Epidermal melanocyte (primary cell): Measurements from ENCODE around the gene DDX28.
A peak's percentile ranks its signal among the peaks of the same experiment; 100 is the strongest.
"Not testable (repeated sequence)": the region's sequence is repeated elsewhere in the genome, so short reads cannot be mapped to it uniquely, and the experiment has no call there.

Source experiments
- DNase-seq: peaks from one replicate; pipeline ENCODE4 v3.0.0; 2011; ENCODE audit warnings: low spot score; ENCODE audit not compliant: insufficient read length

The DDX28 gene

DNA sequence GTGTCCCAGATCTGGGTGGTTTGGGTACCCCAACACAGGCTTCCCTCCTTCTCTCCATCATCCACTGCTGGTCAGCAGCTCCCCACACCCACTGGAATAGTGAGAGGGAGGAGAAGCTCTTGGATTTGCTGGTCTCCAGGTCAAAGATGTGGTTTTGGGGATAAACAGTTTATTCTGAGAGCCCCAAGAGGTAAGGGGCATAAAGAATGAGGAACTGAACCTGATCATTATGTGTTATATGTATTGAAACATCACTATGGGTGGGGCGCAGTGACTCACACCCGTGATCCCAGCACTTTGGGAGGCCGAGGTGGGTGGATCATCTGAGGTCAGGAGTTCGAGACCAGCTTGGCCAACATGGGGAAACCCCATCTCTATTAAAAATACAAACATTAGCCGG, 27.6 kb downstream of the DDX28 start:
- peak; percentile 5 for DNase-seq

GRCh38 chr16:67994040-67994408, 29.0 kb downstream of the DDX28 start:
- DNase-seq: not testable (repeated sequence)

- DNase-seq: peak; percentile 81
These were observed 29.6 kb downstream of the DDX28 start for GRCh38 chr16:67993207-67994039.

GRCh38 chr16:67992661-67993206, 30.3 kb downstream of the DDX28 start:
- DNase-seq: peak; percentile 8

- no peak for DNase-seq
These were observed 33.0 kb downstream of the DDX28 start for GRCh38 chr16:67990018-67990386.

- peak; percentile 10 for DNase-seq
These were observed 33.6 kb downstream of the DDX28 start for GRCh38 chr16:67989322-67990017.

- no peak for DNase-seq
These were observed 34.4 kb downstream of the DDX28 start for GRCh38 chr16:67988675-67989074.

DNA sequence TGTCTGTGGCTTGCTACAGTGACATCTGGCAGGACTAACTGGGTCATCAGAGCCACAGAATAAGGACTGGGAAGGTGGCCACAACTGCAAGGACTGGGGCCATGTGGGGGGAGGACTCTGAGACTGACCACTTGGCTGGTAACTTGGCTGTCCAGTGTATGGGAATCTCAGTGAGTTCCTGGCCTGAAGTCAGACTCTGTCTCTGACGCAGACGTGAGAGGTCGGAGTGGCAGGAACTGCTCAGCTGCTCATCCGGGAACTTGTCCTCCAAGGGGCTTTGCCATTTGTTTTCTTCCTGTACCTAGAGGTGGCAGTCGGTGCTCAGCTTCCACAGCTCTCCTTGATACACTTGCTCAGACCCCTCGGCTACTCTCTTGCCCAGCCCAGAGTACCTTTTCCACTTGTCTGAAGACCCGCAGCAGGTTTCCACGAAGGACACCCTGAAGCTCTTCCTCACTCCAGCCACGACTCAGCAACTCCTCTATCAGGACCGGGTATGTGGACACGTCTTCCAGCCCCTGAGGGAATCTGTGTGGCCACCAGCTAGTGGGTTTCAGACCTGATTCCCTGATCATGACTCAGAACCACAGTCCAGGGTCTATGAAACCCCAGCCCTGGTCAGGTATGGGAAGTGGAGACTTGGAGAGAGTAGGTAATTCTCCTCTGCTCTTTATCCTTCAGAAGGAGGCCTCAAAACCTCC, 35.4 kb downstream of the DDX28 start:
- DNase-seq: no peak

- no peak for DNase-seq
These were observed 36.1 kb downstream of the DDX28 start for GRCh38 chr16:67986949-67987348.

DNA sequence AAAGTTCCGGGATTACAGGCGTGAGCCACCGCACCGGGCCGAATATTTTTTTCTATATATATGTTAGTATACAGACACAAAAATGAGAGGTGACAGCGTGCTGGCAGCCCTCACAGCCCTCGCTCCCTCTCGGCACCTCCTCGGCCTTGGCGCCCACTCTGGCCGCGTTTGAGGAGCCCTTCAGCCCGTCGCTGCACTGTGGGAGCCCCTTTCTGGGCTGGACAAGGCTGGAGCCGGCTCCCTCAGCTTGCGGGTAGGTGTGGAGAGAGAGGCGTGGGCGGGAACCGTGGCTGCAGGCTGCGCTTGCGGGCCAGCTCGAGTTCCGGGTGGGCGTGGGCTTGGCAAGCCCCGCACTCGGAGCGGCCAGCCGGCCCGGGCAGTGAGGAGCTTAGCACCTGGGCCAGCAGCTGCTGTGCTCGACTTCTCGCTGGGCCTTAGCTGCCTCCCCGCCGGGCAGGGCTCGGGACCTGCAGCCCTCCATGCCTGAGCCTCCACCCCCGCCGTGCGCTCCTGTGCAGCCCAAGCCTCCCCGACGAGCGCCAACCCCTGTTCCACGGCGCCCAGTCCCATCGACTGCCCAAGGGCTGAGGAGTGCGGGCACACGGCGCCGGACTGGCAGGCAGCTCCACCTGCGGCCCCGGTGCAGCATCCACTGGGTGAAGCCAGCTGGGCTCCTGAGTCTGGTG, 40.9 kb downstream of the DDX28 start:
- no peak for DNase-seq

GRCh38 chr16:67979955-67980678, 42.9 kb downstream of the DDX28 start, which contains the start of gene DPEP3:
Gene DPEP3, minus strand, starts transcription at chr16:67980499. Its CDS starts 119 bp downstream, at chr16:67980380.
- DNase-seq: no peak

DNA sequence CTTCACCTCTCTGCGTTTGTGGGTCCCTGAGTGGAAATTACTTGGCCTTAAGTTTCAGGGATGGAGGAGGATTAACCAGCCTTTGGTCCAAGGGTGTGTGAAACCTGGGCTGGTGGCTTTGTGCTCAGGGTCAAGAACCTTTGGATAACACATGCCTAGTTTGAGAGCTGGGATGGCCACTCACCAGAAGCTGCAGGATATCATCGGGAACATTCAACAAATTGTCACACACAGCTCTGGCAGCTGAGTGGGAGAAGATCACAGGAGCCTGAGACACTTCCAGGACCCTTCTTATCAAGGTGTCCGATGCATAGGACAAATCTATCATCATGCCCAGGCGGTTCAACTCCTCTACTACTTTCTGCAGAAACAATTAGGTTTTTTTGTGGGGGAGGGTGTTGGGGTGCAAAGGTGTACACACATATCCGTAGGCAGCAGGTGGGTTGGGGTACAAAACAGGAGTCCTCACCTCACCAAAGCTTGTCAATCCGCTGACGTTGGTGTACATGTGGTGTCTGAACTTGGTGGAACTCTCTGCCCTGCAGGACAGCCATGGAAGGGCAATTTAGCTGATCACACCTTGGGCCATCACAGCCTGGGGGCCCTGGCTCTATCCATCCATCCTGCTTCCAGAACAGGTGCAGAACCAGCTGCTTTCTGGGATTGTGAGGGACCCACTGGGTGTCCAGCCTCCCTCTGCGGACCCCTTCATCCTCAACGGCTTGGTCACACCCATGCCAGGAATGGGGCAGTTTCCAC, 45.4 kb downstream of the DDX28 start:
- no peak for DNase-seq

GRCh38 chr16:67977005-67977404, 46.0 kb downstream of the DDX28 start:
- DNase-seq: no peak

DNA sequence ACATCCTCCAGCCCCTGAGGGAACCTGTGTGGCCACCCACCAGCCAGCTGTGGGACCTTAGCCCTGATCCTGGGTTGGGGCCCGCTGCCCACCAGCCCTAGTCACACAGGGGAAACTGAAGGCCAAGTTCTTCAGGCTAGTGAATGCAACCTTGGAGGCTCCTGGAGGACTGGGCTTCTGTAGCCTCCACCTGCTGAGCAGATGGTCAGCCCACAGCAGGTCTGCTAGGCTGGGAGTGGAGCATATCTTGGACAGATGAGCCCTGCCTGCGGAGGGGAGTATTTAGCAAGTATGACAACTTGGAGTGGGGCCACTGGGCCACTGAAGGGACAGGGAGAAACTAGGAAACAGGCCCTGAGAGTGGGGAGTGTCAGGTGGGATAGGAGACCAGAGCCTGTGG, 46.8 kb downstream of the DDX28 start:
- DNase-seq: no peak

DNA sequence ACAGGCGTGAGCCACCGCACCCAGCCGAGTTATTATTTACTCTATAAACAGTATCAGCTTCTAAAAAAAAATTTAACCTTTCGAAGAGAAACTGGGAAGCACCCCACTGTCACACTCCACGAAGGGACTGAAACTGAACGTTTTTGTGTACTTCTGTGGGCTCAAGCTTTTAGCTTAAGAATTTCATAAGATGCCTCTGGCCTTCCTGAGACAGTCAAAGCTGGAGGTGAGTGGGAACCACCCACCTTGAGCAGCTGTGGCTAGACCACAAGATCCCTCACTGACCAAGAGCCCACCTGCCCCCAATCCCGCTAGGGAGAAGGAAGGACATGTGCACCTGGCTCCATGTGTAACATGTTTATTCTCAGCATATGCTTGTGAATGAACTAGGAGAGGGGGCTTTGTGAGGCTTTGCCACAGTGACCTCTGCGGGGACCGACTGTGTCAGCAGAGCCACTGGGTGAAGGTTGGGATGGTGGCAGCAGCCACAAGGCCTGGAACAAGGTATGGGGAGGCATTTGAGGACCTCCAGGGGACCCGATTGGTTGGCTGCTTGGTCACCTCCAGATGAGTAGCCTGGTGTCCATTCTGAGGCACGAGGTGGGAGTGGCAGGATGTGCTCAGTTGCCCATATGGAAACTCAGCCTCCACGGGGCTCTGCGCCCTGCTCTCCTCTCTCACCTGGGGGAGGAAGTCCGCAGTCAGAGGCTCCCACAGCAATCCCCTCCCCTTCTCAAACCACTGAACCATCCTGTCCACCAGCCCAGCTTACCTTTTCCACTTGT, 47.5 kb downstream of the DDX28 start:
- no peak for DNase-seq

- not testable (repeated sequence) for DNase-seq
These were observed 50.7 kb downstream of the DDX28 start for GRCh38 chr16:67972285-67972684.

- no peak for DNase-seq
These were observed 51.9 kb downstream of the DDX28 start for GRCh38 chr16:67971111-67971510.
